K562 (cell line): ENCODE results near the gene PRKACA. TPM values are rescaled to one million over a fixed set of nuclear protein-coding genes. Genes with fewer than 3 reads are reported as not detected.

Experiments used
- ASH1L ChIP-seq: fragments of 450-650 bp; IDR thresholded peaks from 2 replicates; pipeline ENCODE4 v1.6.1; 2018; ENCODE audit warnings: borderline replicate concordance, mild to moderate bottlenecking, low read depth; ENCODE audit not compliant: partially characterized antibody
- ATF7 ChIP-seq: fragments of 450-650 bp; IDR thresholded peaks from 2 replicates; pipeline ENCODE4 v1.7.1; 2014; ENCODE audit warnings: mild to moderate bottlenecking, moderate library complexity
- CHD7 ChIP-seq: fragments of 200-600 bp; sonication (generic); IDR thresholded peaks from one replicate; pipeline ENCODE4 v1.6.1; 2012; ENCODE audit warnings: mild to moderate bottlenecking, low read depth, low read length, inconsistent platforms
- CREM ChIP-seq: IDR thresholded peaks from 2 replicates; pipeline ENCODE4 v1.6.1; 2014; ENCODE audit warnings: antibody characterized with exemption, low read depth
- EP300 ChIP-seq: IDR thresholded peaks from 2 replicates; pipeline ENCODE4 v1.6.1; 2012; ENCODE audit warnings: low read length, improper control_type of control experiment
- HDAC1 ChIP-seq, 2 experiments: fragments of 450-650 bp; IDR thresholded peaks; 2 replicates each; pipeline ENCODE4 v1.6.1; 2016 to 2017; ENCODE audit warnings: inconsistent platforms in 1 of 2, mild to moderate bottlenecking in 1 of 2, moderate library complexity in 1 of 2
- ILF3 ChIP-seq: fragments of 450-650 bp; IDR thresholded peaks from 2 replicates; pipeline ENCODE4 v1.6.1; 2018; ENCODE audit warnings: antibody characterized with exemption, mild to moderate bottlenecking, moderate library complexity, borderline replicate concordance
- SAFB ChIP-seq: fragments of 200-400 bp; formaldehyde crosslinking; IDR thresholded peaks from 2 replicates; pipeline ENCODE4 v1.6.1; 2017; ENCODE audit warnings: low read depth, low read length, borderline replicate concordance
- UBTF ChIP-seq, 2 experiments: IDR thresholded peaks; 2 replicates each; pipeline ENCODE4 v1.6.1; 2012; ENCODE audit warnings: improper control_type of control experiment in 2 of 2, low read depth in 2 of 2, low read length in 2 of 2, borderline replicate concordance in 1 of 2
- ZNF639 ChIP-seq, 2 experiments: fragments of 200-800 bp in 1 of 2; sonication (Bioruptor generic) in 1 of 2; sonication (generic) in 1 of 2; formaldehyde crosslinking in 1 of 2; IDR thresholded peaks in 1 of 2; conservative IDR thresholded peaks in 1 of 2; 2 replicates each; pipeline versions ENCODE4 v1.5.0 to v1.6.1; 2016 to 2020; ENCODE audit warnings: missing compliant biosample characterization in 1 of 2, missing genetic modification characterization in 1 of 2, missing genetic modification reagents in 1 of 2
- polyA plus RNA-seq, 8 experiments: library from polyadenylated mRNA; depleted of rRNA in 4 of 8; stranded (reverse) in 5 of 8; unstranded in 3 of 8; fragments of >200 nt; fragmentation: Nextera tagmentation in 2 of 8; fragmentation: Illumina TruSeq in 1 of 8; extraction: Ambion mirVana in 2 of 8; extraction: Trizol in 1 of 8; gene quantifications; 2 replicates each; pipeline versions ENCODE4 v1.2.1 to v1.2.3, GENCODE V29; 2011 to 2014; ENCODE audit warnings: inconsistent platforms in 1 of 8, missing spikeins in 1 of 8
- total RNA-seq, 7 experiments: library from RNA; depleted of rRNA in 6 of 7; stranded (reverse); fragments of >200 nt in 6 of 7; fragmentation: Illumina TruSeq in 2 of 7; extraction: Trizol in 2 of 7; gene quantifications; 2 replicates each; pipeline versions ENCODE4 v1.2.1 to v1.2.3, GENCODE V29; 2011 to 2021; ENCODE audit warnings: low replicate concordance in 1 of 7

The PRKACA gene
- total and polyA plus RNA-seq, 9 of the 15 experiments (the other 6 are each of a cell fraction or from before 2014, with no cell fraction given) = 1.2 to 63.1 (median 13.0) TPM

- peak; percentile 40 to 89; a peak in 2 of 4 replicates for TF ChIP-seq UBTF (IDR thresholded peaks at IDR 0.05; ENCODE audit: borderline replicate concordance in 1 of 2, low read depth in 2 of 2, low read length in 2 of 2)
- no peak for TF ChIP-seq HDAC1 (IDR thresholded peaks at IDR 0.05)
- no peak for TF ChIP-seq ASH1L
- peak; percentile 26; the same call in 1 of the 2 replicates for TF ChIP-seq ATF7
- TF ChIP-seq CREM = peak; percentile 22; the same call in 1 of the 2 replicates
- TF ChIP-seq CHD7 = no peak
- TF ChIP-seq ZNF639 (CRISPR knock-in tag; conservative IDR thresholded peaks at IDR 0.05 in 1 of 2, IDR thresholded peaks at IDR 0.05 in 1 of 2) = peak in 1 of 2 experiments; percentile 94; a peak in 2 of 4 replicates
- TF ChIP-seq SAFB = no peak
- no peak for TF ChIP-seq EP300
- no peak for TF ChIP-seq ILF3
These were observed 44.2 kb downstream of the PRKACA start (continued) for GRCh38 chr19:14073261-14073924.
